Heart right ventricle (tissue), 16 donors: ENCODE measurements around the gene FRMD6. TPM values are rescaled to one million over a fixed set of nuclear protein-coding genes. Genes with fewer than 3 reads are reported as not detected.

ENCODE experiments used
- ATAC-seq, 8 donors: fragments of 200-7000 bp; cut with Tn5 transposase; one replicate each; pipeline ENCODE4 v1.9.1; 2020; ENCODE audit warnings: mild to moderate bottlenecking in 8 of 8, moderate library complexity in 8 of 8, moderate number of reproducible peaks in 1 of 8
- DNase-seq, 2 donors: peaks; one replicate each; pipeline ENCODE4 v3.0.0-alpha.2; 2020
- H3K27ac ChIP-seq, 10 donors: fragments of 200-600 bp; sonication (generic) in 2 of 10; one replicate each; pipeline versions ENCODE4 v1.5.0 to v1.8.0; 2020 to 2022; ENCODE audit warnings: mild to moderate bottlenecking in 3 of 10
- H3K27me3 ChIP-seq, 7 donors: fragments of 200-600 bp; one replicate each; pipeline ENCODE4 v1.8.0; 2021 to 2022; ENCODE audit warnings: mild to moderate bottlenecking in 2 of 7
- H3K36me3 ChIP-seq, 9 donors: fragments of 200-600 bp; sonication (generic) in 1 of 9; one replicate each; pipeline versions ENCODE4 v1.5.0 to v1.8.0; 2020 to 2022; ENCODE audit warnings: mild to moderate bottlenecking in 2 of 9
- H3K4me1 ChIP-seq, 9 donors: fragments of 200-600 bp; sonication (generic) in 1 of 9; one replicate each; pipeline versions ENCODE4 v1.5.0 to v1.8.0; 2020 to 2022; ENCODE audit warnings: mild to moderate bottlenecking in 4 of 9
- H3K4me3 ChIP-seq, 10 donors: fragments of 200-600 bp; sonication (generic) in 2 of 10; one replicate each; pipeline versions ENCODE4 v1.5.0 to v1.8.0; 2020 to 2022; ENCODE audit warnings: mild to moderate bottlenecking in 7 of 10, moderate library complexity in 2 of 10
- H3K9me3 ChIP-seq, 11 donors: fragments of 200-600 bp in 10 of 11; sonication (generic) in 2 of 11; one replicate each; pipeline versions ENCODE4 v1.5.0 to v1.8.0; 2013 to 2022; ENCODE audit warnings: mild to moderate bottlenecking in 2 of 11, control low read depth in 1 of 11, moderate library complexity in 1 of 11
- CTCF ChIP-seq, 9 donors: fragments of 200-600 bp; sonication (generic) in 2 of 9; IDR thresholded peaks; one replicate each; pipeline versions ENCODE4 v1.5.0 to v1.8.0; 2021 to 2022; ENCODE audit warnings: antibody characterized with exemption in 9 of 9, mild to moderate bottlenecking in 5 of 9, moderate library complexity in 1 of 9
- WGBS, 2 donors: extraction: QIAGEN DNeasy Blood & Tissue Kit; methylation state at CpG; one replicate each; pipeline ENCODE4 v1.1.7; 2013; ENCODE audit warnings: inconsistent platforms in 1 of 2; 5-methylcytosine and 5-hydroxymethylcytosine counted together
- intact Hi-C, 10 donors: fragments of 100-400 bp; cut with DNase I; formaldehyde crosslinking; loops; one replicate each; pipeline versions ENCODE4 v1.11.1 to v1.14.2; 2022
- polyA plus RNA-seq, 2 donors: library from polyadenylated mRNA; stranded (reverse); fragments of 200-250 nt; gene quantifications; one replicate each; pipeline ENCODE4 v1.2.3, GENCODE V29; 2013
- total RNA-seq, 10 donors: library from RNA; stranded (reverse); fragmentation: NEBNext Ultra II Directional in 3 of 10; extraction: Animal tissue kit (Norgen Biotek cat#: 25700) in 3 of 10; gene quantifications; one replicate each; pipeline versions ENCODE4 v1.2.1 to v1.2.4, GENCODE V29; 2021 to 2023
- donor health status: Arrhythmogenic right ventricular cardiomyopathy.
- donor health status: ischemic (EF 13 %, LVEDD 7.1; RV severe dilation, severe dysfunction).
- donor health status: healthy with polysubstance abuse.
- donor health status: DM: no; HTN: yes; CAD: no.
- donor health status: DM: no; HTN: no; CAD: no.
- donor health status: ischemic (EF 25% LVEDD 6.9; RV normal size, moderate dysfunction).
- donor health status: ischemic (EF 25% LVEDD 5.7; RV mildly dilated, moderate dysfunction).
- donor health status: healthy.
- donor health status: DM: yes; HTN: yes; CAD: no.
- donor health status: Ischemic cardiomyopathy.
- donor health status: ischemic (EF 35%, LVEDD 5.7; RV mildly dilated, moderate dysfunction).
- donor health status: nonischemic (EF 11% LVEDD 7.7; RV severe dilation, severe dysfunction).
- donor health status: DM: yes; HTN: yes; CAD: no.
- donor health status: PGD.
- donor health status: ischemic (EF 29% LVEDD 5.4; RV normal size, mild dysfunction).
- donor health status: nonischemic (EF 23%, LVEDD 6.1; RV moderate dilation, normal function).

FRMD6 gene
- total and polyA plus RNA-seq, 12 donors = 2.2 to 14.2 (median 6.6) TPM

- Histone ChIP-seq H3K4me1 (no peaks in the 10 kb centered on the region), H3K9me3 (no peaks in the 10 kb centered on the region), H3K27ac (no peak overlapping the region), H3K36me3 (peaks cover 0 to 79% (median 26%) of the 10 kb centered on the region in 9 donors), H3K27me3 (no peaks in the 10 kb centered on the region), H3K4me3 (no peak overlapping the region)
- no peak for DNase-seq
- intact Hi-C loops = no loop called here
- no peak for ATAC-seq
- TF ChIP-seq CTCF (IDR thresholded peaks at IDR 0.05) = no peak
- 90 to 93% methylated on average over 5 of the region's 5 CpGs for WGBS, 2 donors
Measured at GRCh38 chr14:51727526-51727925, 75.8 kb downstream of the FRMD6 start.

GRCh38 chr14:51730098-51730497 is 78.4 kb downstream of the FRMD6 start:
- no peak for TF ChIP-seq CTCF (IDR thresholded peaks at IDR 0.05)
- DNase-seq (no peak), ATAC-seq (no peak)
- Histone ChIP-seq H3K9me3 (peaks cover 0 to 11% (median 0%) of the 10 kb centered on the region in 11 donors), H3K4me1 (no peaks in the 10 kb centered on the region), H3K27ac (no peak overlapping the region), H3K27me3 (no peaks in the 10 kb centered on the region), H3K4me3 (no peak overlapping the region), H3K36me3 (peaks cover 0 to 53% (median 20%) of the 10 kb centered on the region in 9 donors)
- WGBS, 2 donors = 99 to 100% methylated on average over 1 of the region's 1 CpG
- intact Hi-C loops = no loop called here

- Histone ChIP-seq H3K27me3 (no peaks in the 10 kb centered on the region), H3K36me3 (peaks cover 0 to 47% (median 20%) of the 10 kb centered on the region in 9 donors), H3K27ac (no peak overlapping the region), H3K9me3 (peaks cover 0 to 11% (median 0%) of the 10 kb centered on the region in 11 donors), H3K4me1 (no peaks in the 10 kb centered on the region), H3K4me3 (no peak overlapping the region)
- ATAC-seq (no peak), DNase-seq (no peak)
- TF ChIP-seq CTCF (IDR thresholded peaks at IDR 0.05) = no peak
- intact Hi-C loops = no loop called here
- 93 to 96% methylated on average over 2 of the region's 2 CpGs for WGBS, 2 donors
Measured at GRCh38 chr14:51730684-51731083, 79.0 kb downstream of the FRMD6 start.

GRCh38 chr14:51732494-51733112 is 80.9 kb downstream of the FRMD6 start:
- WGBS, 2 donors = 85 to 86% methylated on average over 4 of the region's 4 CpGs
- Histone ChIP-seq H3K36me3 (peaks cover 0 to 28% (median 16%) of the 10 kb centered on the region in 9 donors), H3K9me3 (peaks cover 0 to 11% (median 0%) of the 10 kb centered on the region in 11 donors), H3K27ac (no peak overlapping the region), H3K27me3 (peaks cover 0 to 3% (median 0%) of the 10 kb centered on the region in 7 donors), H3K4me1 (no peaks in the 10 kb centered on the region), H3K4me3 (no peak overlapping the region)
- intact Hi-C loops = no loop called here
- TF ChIP-seq CTCF (IDR thresholded peaks at IDR 0.05) = no peak
- DNase-seq = no peak
- ATAC-seq = no peak
